ENCODE data around the gene ZMPSTE24. TPM values are rescaled to one million over a fixed set of nuclear protein-coding genes. Genes with fewer than 3 reads are reported as not detected.

ZMPSTE24 gene
- total RNA-seq, 1 experiment from 2014 or later: 109 TPM

DNA sequence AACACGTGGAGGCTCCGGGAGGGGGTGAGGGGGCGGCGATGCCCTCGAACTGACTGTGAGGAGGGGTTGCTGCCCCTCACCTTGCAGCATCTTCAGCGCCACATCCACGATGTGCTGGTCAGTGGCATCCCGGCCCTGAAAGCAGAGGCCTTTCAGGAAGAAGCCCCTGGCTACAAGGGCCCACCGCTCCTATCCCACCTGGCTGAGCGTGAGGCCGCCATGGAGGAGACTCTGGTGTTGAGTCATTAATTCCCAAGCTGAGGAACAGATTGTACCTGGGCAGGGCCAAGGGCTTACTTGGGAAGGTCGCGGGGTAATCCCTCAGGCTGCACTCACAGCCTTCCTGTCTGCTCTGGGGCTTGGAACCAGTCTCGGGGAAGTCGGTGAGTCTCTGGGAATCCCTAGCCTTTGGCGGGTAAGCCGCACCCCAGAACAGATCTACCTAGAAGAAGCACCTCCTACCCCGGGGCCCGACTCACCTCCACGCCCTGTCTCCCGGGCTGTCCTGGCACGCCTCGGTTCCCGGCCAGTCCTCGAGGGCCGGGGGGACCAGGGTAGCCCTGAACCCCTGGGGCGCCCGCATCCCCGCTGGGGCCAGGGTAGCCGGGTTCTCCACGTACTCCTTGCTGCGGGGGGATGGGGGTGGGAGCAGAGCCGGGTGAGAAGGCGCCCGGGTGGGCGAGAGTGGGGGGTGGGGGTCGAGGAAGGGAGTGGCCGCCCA, 45.2 kb downstream of the ZMPSTE24 start:
- DNase-seq (ENCODE audit: low read depth): no peak

DNA sequence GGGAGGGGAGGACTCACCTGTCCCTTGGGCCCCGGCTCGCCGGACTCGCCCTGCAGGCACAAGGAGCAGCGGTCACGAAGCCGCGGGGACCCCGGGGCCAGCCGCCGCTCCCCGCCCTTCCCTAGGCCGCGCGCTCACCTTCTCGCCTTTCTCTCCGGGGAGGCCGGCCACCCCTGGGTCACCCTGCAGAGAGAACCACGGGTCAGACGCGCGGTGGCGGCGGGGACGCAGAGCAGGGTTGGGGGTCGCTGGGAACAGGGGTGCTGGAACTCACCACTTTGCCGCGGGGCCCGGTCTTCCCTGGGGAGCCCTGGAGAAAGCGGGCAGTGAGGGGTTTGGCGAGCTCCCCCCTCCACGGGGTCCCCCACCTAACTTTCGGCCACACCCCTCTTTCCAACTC, 45.8 kb downstream of the ZMPSTE24 start:
- DNase-seq (ENCODE audit: low read depth): no peak

DNA sequence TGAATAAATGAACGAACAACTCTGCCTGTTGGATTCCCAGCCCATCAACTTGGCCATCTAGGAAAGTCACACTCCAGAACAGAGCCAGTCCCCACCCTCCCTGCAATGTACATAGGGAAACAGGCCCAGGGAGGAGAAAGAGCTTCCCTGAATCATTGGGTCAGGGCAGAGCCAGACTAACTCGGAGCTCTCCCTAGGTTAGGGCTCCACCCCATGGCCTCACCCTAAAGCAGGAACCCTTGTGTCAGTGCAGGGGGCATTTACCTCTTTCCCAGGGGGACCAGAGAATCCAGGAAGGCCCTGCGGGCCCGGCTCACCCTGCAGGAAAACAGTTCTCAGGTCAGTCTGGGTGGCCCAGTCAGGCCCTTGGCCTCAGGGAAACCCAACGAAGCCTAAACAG, 47.4 kb downstream of the ZMPSTE24 start:
- DNase-seq (ENCODE audit: low read depth): peak; percentile 27

GRCh38 chr1:40305871-40306270, 47.8 kb downstream of the ZMPSTE24 start:
- DNase-seq (ENCODE audit: low read depth): no peak

- no peak for DNase-seq (ENCODE audit: low read depth)
Measured at GRCh38 chr1:40306296-40306695, 48.3 kb downstream of the ZMPSTE24 start.

- DNase-seq (ENCODE audit: low read depth): no peak
Measured at GRCh38 chr1:40307186-40307585, 49.1 kb downstream of the ZMPSTE24 start.

- DNase-seq (ENCODE audit: low read depth): no peak
Measured at GRCh38 chr1:40308036-40308727, 50.1 kb downstream of the ZMPSTE24 start.

GRCh38 chr1:40309374-40310128, 51.5 kb downstream of the ZMPSTE24 start:
- peak; percentile 75 for DNase-seq (ENCODE audit: low read depth)

- DNase-seq (ENCODE audit: low read depth): no peak
Measured at GRCh38 chr1:40310129-40310461, 52.1 kb downstream of the ZMPSTE24 start.

- no peak for DNase-seq (ENCODE audit: low read depth)
Measured at GRCh38 chr1:40310983-40311642, 53.1 kb downstream of the ZMPSTE24 start.

DNA sequence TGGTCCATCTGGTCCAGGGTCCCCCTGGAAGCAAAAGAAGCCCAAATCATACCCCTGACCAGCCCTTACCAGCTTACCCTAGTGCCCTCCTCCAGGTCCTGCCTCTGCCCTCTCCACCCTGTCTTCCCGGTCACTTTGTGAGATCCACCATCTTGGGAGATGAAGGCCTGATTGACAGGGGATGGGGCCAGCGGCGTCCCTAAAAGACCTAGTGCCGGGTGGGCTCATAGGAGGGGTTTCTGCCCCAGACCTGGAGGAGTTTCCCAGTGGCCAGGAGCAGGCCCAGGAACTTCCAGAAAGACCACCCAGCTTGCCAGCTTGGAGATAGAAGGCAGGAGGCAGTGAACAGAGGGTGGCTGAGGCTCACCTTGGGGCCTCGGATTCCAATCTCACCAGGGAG, 53.7 kb downstream of the ZMPSTE24 start:
- no peak for DNase-seq (ENCODE audit: low read depth)

DNA sequence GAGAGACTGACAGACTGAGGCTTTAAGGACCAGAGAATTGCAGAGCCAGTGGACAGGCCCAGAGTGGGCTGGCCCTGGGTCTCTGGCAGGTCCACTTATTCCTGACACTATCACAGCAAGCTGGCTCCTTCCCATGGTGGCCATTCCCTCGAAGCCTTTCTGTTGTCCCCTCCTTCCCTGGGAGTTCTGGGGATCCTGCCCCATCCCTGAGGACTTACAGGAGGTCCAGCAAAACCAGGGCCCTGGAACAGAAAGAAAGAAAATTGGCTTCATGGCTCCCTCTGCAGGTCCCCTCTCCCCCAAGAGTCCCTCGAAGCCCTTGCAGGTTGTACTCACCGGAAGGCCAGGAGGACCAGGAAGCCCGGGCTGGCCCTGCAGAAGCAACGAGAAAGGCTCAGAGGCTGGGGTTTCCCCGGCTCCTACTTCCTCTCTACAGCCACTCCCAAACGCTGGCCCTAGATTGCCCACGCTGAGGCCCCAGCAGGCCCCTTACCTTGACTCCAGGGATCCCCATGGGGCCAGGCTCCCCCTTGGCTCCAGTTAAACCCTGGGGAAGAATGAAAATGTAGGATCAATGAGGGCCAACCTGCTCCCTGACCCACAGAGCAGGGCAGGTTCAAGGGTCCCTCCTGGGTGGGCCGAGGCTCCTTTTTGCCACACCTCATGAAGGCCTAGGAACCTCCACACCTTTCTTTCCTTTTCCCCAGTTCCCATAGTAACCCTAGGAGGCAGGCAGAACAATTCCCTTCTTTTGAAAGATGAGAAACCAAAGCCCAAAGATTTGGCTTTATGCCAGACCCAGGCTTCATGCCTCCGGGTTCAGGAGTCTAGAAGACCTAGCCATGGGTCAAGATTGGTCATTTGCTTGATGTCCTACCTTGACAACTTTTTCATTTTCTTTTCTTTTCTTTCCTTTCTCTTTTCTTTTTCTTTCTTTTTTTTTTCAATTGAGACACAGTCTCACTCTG, 54.5 kb downstream of the ZMPSTE24 start:
- DNase-seq (ENCODE audit: low read depth): peak; percentile 90

DNA sequence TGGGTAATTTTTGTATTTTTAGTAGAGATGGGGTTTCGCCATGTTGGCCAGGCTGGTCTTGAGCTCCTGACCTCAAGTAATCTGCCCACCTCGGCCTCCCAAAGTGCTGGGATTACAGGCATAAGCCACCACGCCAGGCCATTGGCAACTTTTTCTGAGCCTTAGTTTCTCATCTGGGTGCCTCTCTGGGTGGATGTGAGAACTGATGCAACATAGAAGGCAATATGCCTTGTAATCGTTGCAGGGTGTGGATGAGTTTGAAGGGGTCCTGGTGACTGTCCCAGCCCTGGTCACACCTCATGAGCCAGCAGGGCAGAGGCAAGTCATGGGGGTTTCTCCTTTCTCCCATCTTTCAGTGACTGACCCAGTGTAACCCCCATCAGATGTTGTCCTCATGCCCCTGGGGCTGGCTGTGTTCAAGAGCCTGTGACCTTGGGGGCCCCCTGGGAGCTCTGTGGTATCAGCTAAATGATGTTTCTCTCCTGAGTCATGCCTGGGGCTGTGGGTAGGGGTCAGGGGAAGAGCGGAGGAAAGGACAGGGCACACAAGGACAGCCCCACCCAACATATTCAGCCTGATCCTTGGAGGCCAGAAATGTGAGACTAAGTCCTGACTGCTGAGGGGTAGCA, 55.4 kb downstream of the ZMPSTE24 start:
- DNase-seq (ENCODE audit: low read depth): peak; percentile 91

- DNase-seq (ENCODE audit: low read depth): peak; percentile 15
Measured at GRCh38 chr1:40313958-40314720, 56.1 kb downstream of the ZMPSTE24 start.

- DNase-seq (ENCODE audit: low read depth): peak; percentile 48
Measured at GRCh38 chr1:40314721-40315238, 56.7 kb downstream of the ZMPSTE24 start.

DNA sequence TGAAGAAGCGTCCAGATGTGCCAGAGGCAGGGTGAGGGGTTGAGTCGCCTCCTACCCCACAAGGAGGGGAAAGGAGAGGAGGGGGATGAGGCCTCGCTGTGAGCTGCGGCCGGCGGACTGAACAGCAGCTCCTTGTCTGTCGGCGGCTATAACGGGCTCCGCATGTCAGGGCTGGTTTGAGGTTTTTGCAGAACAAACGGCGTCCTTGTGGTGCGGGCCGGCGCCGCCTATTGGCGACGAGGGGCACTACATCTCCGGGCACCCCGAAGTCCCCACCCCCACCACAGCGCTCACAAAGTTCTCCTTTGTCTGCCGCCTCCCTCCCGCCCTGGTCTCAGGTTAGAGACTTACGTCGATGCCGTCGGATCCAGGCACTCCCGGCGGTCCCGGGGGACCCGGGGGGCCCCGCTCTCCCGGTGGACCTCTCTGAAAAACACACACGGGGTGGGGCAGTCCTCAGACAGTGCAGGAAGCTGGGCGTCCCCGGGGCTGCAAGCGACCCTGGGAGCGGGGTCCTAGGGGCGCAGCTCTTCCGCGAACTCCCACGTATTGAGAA, 57.3 kb downstream of the ZMPSTE24 start:
- DNase-seq (ENCODE audit: low read depth): peak; percentile 82

- peak; percentile 64 for DNase-seq (ENCODE audit: low read depth)
Measured at GRCh38 chr1:40315795-40316594, 58.0 kb downstream of the ZMPSTE24 start.

Measured in M059J (cell line).